ENCODE measurements around the gene ALDH3A1.

DNA sequence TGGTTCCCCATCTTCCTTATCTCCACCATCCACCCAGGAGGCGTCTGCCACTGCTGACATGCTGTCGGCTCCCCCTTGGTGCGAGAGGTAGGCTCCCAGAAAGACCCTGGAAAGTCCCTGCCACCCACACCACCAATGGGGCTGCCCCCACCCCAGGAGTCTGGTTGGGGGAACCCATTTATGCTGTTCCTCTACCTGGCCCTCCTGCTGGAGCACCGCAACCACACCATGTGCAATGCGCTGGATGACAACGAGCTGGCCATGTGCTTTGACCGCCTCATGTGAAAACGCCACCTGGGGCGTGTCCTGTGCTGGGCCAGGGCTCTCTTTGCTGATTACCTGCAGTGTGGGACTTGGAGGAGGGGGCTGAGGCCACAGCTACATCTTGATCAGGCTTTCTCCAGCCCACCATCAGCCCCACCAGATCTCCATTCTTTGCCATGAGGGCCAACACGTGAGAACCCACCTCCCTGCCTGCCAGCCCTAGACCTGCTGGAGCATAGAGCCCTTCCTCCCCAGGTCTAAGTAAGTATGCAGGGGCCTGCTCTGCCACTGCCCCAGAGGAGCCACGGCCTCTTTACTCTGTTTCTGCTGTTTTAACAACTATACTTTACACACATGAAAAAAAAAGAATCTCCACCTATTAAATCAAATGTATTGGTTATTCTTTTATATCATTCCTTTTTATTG is 7.9 kb upstream of the ALDH3A1 start:
- no peak for TF ChIP-seq POLR2AphosphoS5 (IDR thresholded peaks at IDR 0.05)
- TF ChIP-seq POLR2A (IDR thresholded peaks at IDR 0.05; ENCODE audit: low read depth), result no peak

Measured in esophagus muscularis mucosa (tissue), 2 donors.